Trophoblast cell (in vitro differentiated cells and primary cell): ENCODE results near the gene TMEM184C.

Source experiments
- DNase-seq, 2 donors: peaks; one replicate each; pipeline ENCODE4 v3.0.0-alpha.2; 2016
- H2AFZ ChIP-seq: 2 replicates; pipeline ENCODE4 v1.6.1; 2013; ENCODE audit warnings: low read length, moderate library complexity, mild to moderate bottlenecking; ENCODE audit not compliant: insufficient read depth, poor library complexity
- H2AK5ac ChIP-seq: 2 replicates; pipeline ENCODE4 v1.6.1; 2013; ENCODE audit warnings: mild to moderate bottlenecking, low read length
- H2BK120ac ChIP-seq: 2 replicates; pipeline ENCODE4 v1.6.1; 2013; ENCODE audit warnings: low read length, mild to moderate bottlenecking, moderate library complexity; ENCODE audit not compliant: insufficient read depth, poor library complexity
- H2BK12ac ChIP-seq: 2 replicates; pipeline ENCODE4 v1.6.1; 2013; ENCODE audit warnings: mild to moderate bottlenecking, low read length, moderate library complexity
- H2BK5ac ChIP-seq: 2 replicates; pipeline ENCODE4 v1.6.1; 2013; ENCODE audit warnings: low read length, low read depth, moderate library complexity, mild to moderate bottlenecking; ENCODE audit not compliant: poor library complexity
- H3K14ac ChIP-seq: 2 replicates; pipeline ENCODE4 v1.6.1; 2013; ENCODE audit warnings: mild to moderate bottlenecking, low read length
- H3K18ac ChIP-seq: 2 replicates; pipeline ENCODE4 v1.6.1; 2013; ENCODE audit warnings: mild to moderate bottlenecking, low read length
- H3K23ac ChIP-seq: 2 replicates; pipeline ENCODE4 v1.6.1; 2013; ENCODE audit warnings: low read length
- H3K27ac ChIP-seq: 2 replicates; pipeline ENCODE4 v1.5.1; 2013; ENCODE audit warnings: low read depth, mild to moderate bottlenecking, inconsistent platforms, low read length, moderate library complexity
- H3K27me3 ChIP-seq: 2 replicates; pipeline ENCODE4 v1.6.1; 2013; ENCODE audit warnings: inconsistent platforms, mild to moderate bottlenecking, low read length, moderate library complexity; ENCODE audit not compliant: insufficient read depth
- H3K36me3 ChIP-seq, 2 experiments: 1 replicate in 1 of 2; 2 replicates in 1 of 2; pipeline ENCODE4 v1.6.1; 2013; ENCODE audit warnings: low read length in 2 of 2, mild to moderate bottlenecking in 2 of 2, moderate library complexity in 1 of 2; ENCODE audit not compliant: insufficient read depth in 2 of 2, control insufficient read depth in 1 of 2
- H3K4ac ChIP-seq: 2 replicates; pipeline ENCODE4 v1.6.1; 2013; ENCODE audit warnings: low read depth, mild to moderate bottlenecking, low read length, moderate library complexity
- H3K4me1 ChIP-seq, 2 experiments: 1 replicate in 1 of 2; 2 replicates in 1 of 2; pipeline ENCODE4 v1.6.1; 2013; ENCODE audit warnings: low read length in 2 of 2, mild to moderate bottlenecking in 2 of 2, moderate library complexity in 1 of 2; ENCODE audit not compliant: insufficient read depth in 2 of 2, control insufficient read depth in 1 of 2
- H3K4me2 ChIP-seq: 2 replicates; pipeline ENCODE4 v1.6.1; 2013; ENCODE audit warnings: inconsistent platforms, mild to moderate bottlenecking, low read length, moderate library complexity
- H3K4me3 ChIP-seq: 2 replicates; pipeline ENCODE4 v1.5.1; 2013; ENCODE audit warnings: mild to moderate bottlenecking, low read depth, low read length, inconsistent platforms
- H3K79me1 ChIP-seq: one replicate; pipeline ENCODE4 v1.6.1; 2013; ENCODE audit warnings: low read length
- H3K79me2 ChIP-seq: 2 replicates; pipeline ENCODE4 v1.6.1; 2013; ENCODE audit warnings: low read length, mild to moderate bottlenecking; ENCODE audit not compliant: control insufficient read depth, insufficient read depth, poor library complexity
- H3K9ac ChIP-seq: 2 replicates; pipeline ENCODE4 v1.6.1; 2013; ENCODE audit warnings: mild to moderate bottlenecking, low read length
- H3K9me3 ChIP-seq: 2 replicates; pipeline ENCODE4 v1.6.1; 2013; ENCODE audit warnings: low read depth, mild to moderate bottlenecking, control low read depth, inconsistent platforms, low read length; ENCODE audit not compliant: insufficient read depth
- H4K12ac ChIP-seq: 2 replicates; pipeline ENCODE4 v1.6.1; 2013; ENCODE audit warnings: low read depth, mild to moderate bottlenecking, low read length, moderate library complexity
- H4K8ac ChIP-seq: 2 replicates; pipeline ENCODE4 v1.6.1; 2013; ENCODE audit warnings: low read depth, mild to moderate bottlenecking, low read length, moderate library complexity
- H4K91ac ChIP-seq: one replicate; pipeline ENCODE4 v1.6.1; 2013; ENCODE audit warnings: low read depth, mild to moderate bottlenecking, low read length, moderate library complexity
- WGBS: extraction: QIAGEN DNeasy Blood & Tissue Kit; methylation state at CpG from one replicate; pipeline ENCODE4 v1.1.7; 2013; ENCODE audit warnings: missing lambda C conversion rate; ENCODE audit not compliant: insufficient read length, insufficient coverage; ENCODE audit errors: extremely low coverage; 5-methylcytosine and 5-hydroxymethylcytosine counted together

TMEM184C gene

DNA sequence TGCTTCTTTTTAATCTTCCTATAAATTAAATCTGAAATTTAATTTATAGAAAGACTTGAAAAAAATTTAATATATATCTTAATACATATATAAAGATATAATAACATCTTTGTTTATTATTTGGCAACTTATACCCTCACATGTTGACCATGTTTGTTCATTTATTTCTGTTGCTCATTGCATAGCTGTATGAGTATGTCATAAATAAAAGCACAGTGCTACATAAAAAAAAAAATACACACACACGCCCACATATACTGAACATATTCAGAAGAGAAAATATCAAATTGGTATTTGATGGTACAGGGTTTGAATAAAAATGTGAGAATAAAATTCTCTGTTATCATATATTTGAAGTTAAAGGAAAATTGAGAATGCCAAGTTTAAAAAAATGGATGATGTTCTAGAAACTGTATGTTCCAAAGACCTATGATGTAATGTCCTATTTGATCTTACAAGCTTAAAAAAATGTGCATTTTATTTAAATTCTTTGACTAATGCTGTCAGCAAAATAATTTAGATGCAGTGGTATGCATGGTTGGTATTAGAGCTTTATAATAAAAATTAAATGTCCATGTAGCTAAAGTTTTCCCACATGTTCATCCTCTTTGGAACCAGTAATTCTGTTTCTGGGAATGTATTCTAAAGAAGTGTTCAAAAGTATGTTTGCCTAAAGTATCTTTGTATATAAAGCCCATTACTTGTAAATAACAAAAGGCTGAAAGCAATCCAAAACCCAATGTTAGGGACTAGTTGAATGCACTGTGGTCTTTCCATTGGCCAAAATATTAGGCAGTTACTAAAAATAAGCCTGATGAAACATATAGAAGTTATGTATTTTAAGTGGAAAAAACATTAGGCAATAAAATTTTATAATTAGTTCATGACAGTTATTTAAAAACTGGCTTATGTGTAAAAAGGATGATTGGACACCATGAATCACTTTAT lies 12.9 kb downstream of the TMEM184C start:
- no peak overlapping the region for H3K18ac ChIP-seq
- whole genome bisulfite sequencing = no CpG with 5 or more reads among the region's 1 CpG
- no peak overlapping the region for H4K8ac ChIP-seq
- no peak overlapping the region for H2BK5ac ChIP-seq
- H2BK120ac ChIP-seq = no peak overlapping the region
- H2AFZ ChIP-seq = no peak overlapping the region
- no peak overlapping the region for H3K9ac ChIP-seq
- H3K14ac ChIP-seq = no peak overlapping the region
- no peak overlapping the region for H4K12ac ChIP-seq
- H3K4ac ChIP-seq = no peak overlapping the region
- H3K4me2 ChIP-seq = no peak overlapping the region
- no peak overlapping the region for H3K4me3 ChIP-seq
- no peaks in the 10 kb centered on the region for H3K4me1 ChIP-seq
- no peak overlapping the region for H3K23ac ChIP-seq
- H2BK12ac ChIP-seq = no peak overlapping the region
- no peaks in the 10 kb centered on the region for H3K79me1 ChIP-seq
- H4K91ac ChIP-seq = no peak overlapping the region
- no peak for DNase-seq
- H3K27ac ChIP-seq = no peak overlapping the region
- H3K79me2 ChIP-seq = no peaks in the 10 kb centered on the region
- H3K27me3 ChIP-seq = no peaks in the 10 kb centered on the region
- no peaks in the 10 kb centered on the region for H3K9me3 ChIP-seq
- H2AK5ac ChIP-seq = no peak overlapping the region
- peaks cover 12 to 23% of the 10 kb centered on the region in 2 experiments for H3K36me3 ChIP-seq

DNA sequence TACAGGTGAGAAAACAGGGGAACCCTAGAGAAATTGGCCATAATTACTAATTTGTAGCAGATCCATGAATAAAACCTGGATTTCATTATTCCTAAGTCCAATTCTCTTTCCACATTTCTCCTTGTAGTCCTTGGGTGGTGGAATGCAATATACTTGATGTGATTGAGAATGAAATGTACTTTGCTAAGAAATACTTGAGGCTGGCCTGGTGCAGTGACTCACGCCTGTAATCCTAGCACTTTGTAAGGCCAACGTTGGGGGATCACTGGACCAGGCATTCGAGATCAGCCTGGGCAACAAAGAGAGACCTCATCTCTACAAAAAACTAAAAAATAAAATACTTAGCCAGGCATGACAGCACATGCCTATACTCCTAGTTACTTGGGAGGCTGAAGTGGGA lies 15.9 kb downstream of the TMEM184C start:
- Histone ChIP-seq H3K14ac (no peak overlapping the region), H2AK5ac (no peak overlapping the region), H3K79me1 (no peaks in the 10 kb centered on the region), H4K12ac (no peak overlapping the region), H3K4me3 (no peak overlapping the region), H3K36me3 (peaks cover 7 to 12% of the 10 kb centered on the region in 2 experiments), H3K18ac (no peak overlapping the region), H2AFZ (no peak overlapping the region), H2BK120ac (no peak overlapping the region), H4K8ac (no peak overlapping the region), H3K23ac (no peak overlapping the region), H3K9ac (no peak overlapping the region), H3K27me3 (no peaks in the 10 kb centered on the region), H3K4me2 (no peak overlapping the region), H2BK12ac (no peak overlapping the region), H4K91ac (no peak overlapping the region), H3K79me2 (no peaks in the 10 kb centered on the region), H2BK5ac (peak overlapping the region; percentile 40), H3K27ac (no peak overlapping the region), H3K4ac (no peak overlapping the region), H3K9me3 (no peaks in the 10 kb centered on the region), H3K4me1 (no peaks in the 10 kb centered on the region)
- whole genome bisulfite sequencing = no CpG with 5 or more reads among the region's 3 CpGs
- no peak for DNase-seq

- Histone ChIP-seq H3K4me2 (no peak overlapping the region), H3K79me2 (no peaks in the 10 kb centered on the region), H2BK12ac (no peak overlapping the region), H3K18ac (no peak overlapping the region), H3K4me3 (no peak overlapping the region), H2AFZ (no peak overlapping the region), H3K9ac (no peak overlapping the region), H3K9me3 (no peaks in the 10 kb centered on the region), H3K23ac (no peak overlapping the region), H3K14ac (no peak overlapping the region), H4K8ac (no peak overlapping the region), H3K36me3 (peaks cover 7 to 12% of the 10 kb centered on the region in 2 experiments), H3K79me1 (no peaks in the 10 kb centered on the region), H3K4ac (no peak overlapping the region), H4K91ac (no peak overlapping the region), H3K4me1 (no peaks in the 10 kb centered on the region), H2BK120ac (no peak overlapping the region), H2BK5ac (no peak overlapping the region), H2AK5ac (no peak overlapping the region), H3K27me3 (no peaks in the 10 kb centered on the region), H3K27ac (no peak overlapping the region), H4K12ac (no peak overlapping the region)
- DNase-seq = no peak
- whole genome bisulfite sequencing = no CpG with 5 or more reads among the region's 1 CpG
These were observed 16.4 kb downstream of the TMEM184C start for GRCh38 chr4:147633643-147634042.

DNA sequence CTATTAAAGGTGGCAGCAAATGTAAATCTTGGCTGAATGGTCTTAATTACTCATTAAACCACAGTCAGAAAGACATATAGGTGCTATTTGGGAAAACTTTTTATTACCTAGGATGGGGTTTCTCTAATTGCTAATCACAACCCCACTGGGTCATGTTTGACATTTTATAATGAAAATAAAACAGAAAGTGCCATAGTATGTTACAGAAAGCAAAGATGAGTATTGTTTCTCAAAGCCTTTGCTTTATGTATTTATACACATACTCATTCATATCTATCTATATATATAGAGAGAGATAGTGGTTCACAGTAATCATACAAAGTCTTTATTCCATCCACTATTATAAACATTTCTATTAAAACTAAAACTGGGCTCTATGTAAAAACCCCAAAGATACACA lies 18.2 kb downstream of the TMEM184C start:
- H3K23ac ChIP-seq = no peak overlapping the region
- no peak overlapping the region for H4K12ac ChIP-seq
- no peak overlapping the region for H3K27ac ChIP-seq
- H3K27me3 ChIP-seq = no peaks in the 10 kb centered on the region
- no peaks in the 10 kb centered on the region for H3K79me1 ChIP-seq
- no peak overlapping the region for H3K4ac ChIP-seq
- H3K18ac ChIP-seq = no peak overlapping the region
- H4K91ac ChIP-seq = no peak overlapping the region
- no peaks in the 10 kb centered on the region for H3K9me3 ChIP-seq
- DNase-seq = no peak
- no peak overlapping the region for H3K4me2 ChIP-seq
- H3K14ac ChIP-seq = no peak overlapping the region
- no peaks in the 10 kb centered on the region for H3K4me1 ChIP-seq
- no peak overlapping the region for H3K9ac ChIP-seq
- peaks cover 7 to 12% of the 10 kb centered on the region in 2 experiments for H3K36me3 ChIP-seq
- no peak overlapping the region for H2AK5ac ChIP-seq
- no peaks in the 10 kb centered on the region for H3K79me2 ChIP-seq
- no peak overlapping the region for H3K4me3 ChIP-seq
- no peak overlapping the region for H2BK120ac ChIP-seq
- H2AFZ ChIP-seq = no peak overlapping the region
- no peak overlapping the region for H4K8ac ChIP-seq
- no peak overlapping the region for H2BK5ac ChIP-seq
- no peak overlapping the region for H2BK12ac ChIP-seq
